DND-41 (cell line): Measurements from ENCODE around the gene SBNO1.

Source experiments
- EZH2 ChIP-seq: IDR thresholded peaks from 3 replicates; pipeline ENCODE4 v1.6.1; 2012; ENCODE audit warnings: borderline replicate concordance, low read depth, mild to moderate bottlenecking, moderate library complexity, low read length, inconsistent platforms; ENCODE audit not compliant: severe bottlenecking
- TF ChIP-seq, protein P1 (sequence below): IDR thresholded peaks from 2 replicates; pipeline ENCODE4 v1.5.1; 2012; ENCODE audit warnings: borderline replicate concordance, low read length, moderate library complexity, mild to moderate bottlenecking; ENCODE audit not compliant: poor library complexity, severe bottlenecking; ENCODE audit errors: extremely low read depth

GRCh38 chr12:123264642-123265041 is 100.0 kb downstream of the SBNO1 start:
- TF ChIP-seq, protein P1, sequence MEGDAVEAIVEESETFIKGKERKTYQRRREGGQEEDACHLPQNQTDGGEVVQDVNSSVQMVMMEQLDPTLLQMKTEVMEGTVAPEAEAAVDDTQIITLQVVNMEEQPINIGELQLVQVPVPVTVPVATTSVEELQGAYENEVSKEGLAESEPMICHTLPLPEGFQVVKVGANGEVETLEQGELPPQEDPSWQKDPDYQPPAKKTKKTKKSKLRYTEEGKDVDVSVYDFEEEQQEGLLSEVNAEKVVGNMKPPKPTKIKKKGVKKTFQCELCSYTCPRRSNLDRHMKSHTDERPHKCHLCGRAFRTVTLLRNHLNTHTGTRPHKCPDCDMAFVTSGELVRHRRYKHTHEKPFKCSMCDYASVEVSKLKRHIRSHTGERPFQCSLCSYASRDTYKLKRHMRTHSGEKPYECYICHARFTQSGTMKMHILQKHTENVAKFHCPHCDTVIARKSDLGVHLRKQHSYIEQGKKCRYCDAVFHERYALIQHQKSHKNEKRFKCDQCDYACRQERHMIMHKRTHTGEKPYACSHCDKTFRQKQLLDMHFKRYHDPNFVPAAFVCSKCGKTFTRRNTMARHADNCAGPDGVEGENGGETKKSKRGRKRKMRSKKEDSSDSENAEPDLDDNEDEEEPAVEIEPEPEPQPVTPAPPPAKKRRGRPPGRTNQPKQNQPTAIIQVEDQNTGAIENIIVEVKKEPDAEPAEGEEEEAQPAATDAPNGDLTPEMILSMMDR, result peak; percentile 54
- TF ChIP-seq EZH2, result no peak
